HPDE6-E6E7 (cell line): ENCODE measurements around the gene SFI1.
A peak's percentile ranks its signal among the peaks of the same experiment; 100 is the strongest.
"Not testable (repeated sequence)": the region's sequence is repeated elsewhere in the genome, so short reads cannot be mapped to it uniquely, and the experiment has no call there.

Experiments
- DNase-seq: peaks from one replicate; pipeline ENCODE4 v3.0.0; 2011; ENCODE audit warnings: missing footprints; ENCODE audit errors: extremely low spot score

Gene SFI1, protein sequence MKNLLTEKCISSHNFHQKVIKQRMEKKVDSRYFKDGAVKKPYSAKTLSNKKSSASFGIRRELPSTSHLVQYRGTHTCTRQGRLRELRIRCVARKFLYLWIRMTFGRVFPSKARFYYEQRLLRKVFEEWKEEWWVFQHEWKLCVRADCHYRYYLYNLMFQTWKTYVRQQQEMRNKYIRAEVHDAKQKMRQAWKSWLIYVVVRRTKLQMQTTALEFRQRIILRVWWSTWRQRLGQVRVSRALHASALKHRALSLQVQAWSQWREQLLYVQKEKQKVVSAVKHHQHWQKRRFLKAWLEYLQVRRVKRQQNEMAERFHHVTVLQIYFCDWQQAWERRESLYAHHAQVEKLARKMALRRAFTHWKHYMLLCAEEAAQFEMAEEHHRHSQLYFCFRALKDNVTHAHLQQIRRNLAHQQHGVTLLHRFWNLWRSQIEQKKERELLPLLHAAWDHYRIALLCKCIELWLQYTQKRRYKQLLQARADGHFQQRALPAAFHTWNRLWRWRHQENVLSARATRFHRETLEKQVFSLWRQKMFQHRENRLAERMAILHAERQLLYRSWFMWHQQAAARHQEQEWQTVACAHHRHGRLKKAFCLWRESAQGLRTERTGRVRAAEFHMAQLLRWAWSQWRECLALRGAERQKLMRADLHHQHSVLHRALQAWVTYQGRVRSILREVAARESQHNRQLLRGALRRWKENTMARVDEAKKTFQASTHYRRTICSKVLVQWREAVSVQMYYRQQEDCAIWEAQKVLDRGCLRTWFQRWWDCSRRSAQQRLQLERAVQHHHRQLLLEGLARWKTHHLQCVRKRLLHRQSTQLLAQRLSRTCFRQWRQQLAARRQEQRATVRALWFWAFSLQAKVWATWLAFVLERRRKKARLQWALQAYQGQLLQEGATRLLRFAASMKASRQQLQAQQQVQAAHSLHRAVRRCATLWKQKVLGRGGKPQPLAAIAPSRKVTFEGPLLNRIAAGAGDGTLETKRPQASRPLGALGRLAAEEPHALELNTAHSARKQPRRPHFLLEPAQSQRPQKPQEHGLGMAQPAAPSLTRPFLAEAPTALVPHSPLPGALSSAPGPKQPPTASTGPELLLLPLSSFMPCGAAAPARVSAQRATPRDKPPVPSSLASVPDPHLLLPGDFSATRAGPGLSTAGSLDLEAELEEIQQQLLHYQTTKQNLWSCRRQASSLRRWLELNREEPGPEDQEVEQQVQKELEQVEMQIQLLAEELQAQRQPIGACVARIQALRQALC

GRCh38 chr22:31496007-31496734, at the start of gene SFI1:
SFI1 (plus strand) TSS chr22:31496536; CDS start chr22:31508285, 11,749 bp downstream.
- DNase-seq, result peak; percentile 80

DNA sequence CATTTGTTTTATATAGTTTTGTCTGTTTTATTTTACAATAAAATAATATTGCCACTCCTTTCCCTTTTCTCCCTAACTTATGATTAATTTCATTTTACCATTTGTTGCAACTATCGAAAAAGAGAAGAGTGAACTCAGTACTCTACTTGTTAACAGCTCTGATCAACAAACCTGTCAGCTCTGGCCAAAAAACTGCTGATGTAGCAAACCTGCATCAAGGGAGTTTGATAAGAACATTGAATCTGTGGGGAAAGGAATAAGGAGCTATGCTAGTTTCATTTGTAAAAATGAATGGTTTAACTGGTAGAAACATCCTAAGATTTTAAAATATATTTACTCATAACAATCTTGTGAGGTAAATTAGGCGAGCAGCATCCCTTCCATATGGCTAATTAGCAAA, 49.6 kb upstream of the SFI1 start:
- DNase-seq, result no peak

DNA sequence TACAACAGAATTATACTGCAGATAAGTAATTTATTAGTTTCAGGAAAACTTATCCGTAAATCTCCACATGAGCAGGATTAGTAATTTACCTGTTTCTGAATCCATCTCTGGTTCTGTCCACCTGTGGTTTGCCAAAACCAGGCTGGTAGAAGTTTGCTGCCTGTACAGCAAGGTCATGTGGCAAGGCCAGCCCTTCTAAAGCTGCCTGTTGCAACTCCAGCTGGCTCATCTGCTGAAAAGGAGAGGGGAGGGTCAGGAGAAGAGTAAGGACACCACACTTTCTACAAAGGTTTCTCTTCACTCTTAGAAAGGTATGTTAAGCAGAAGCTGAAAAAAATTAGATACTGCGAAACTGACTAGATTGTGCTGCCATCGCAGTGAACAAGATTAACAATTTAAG, 49.0 kb upstream of the SFI1 start:
- DNase-seq, result no peak

GRCh38 chr22:31448382-31448781, 48.0 kb upstream of the SFI1 start:
- no peak for DNase-seq

GRCh38 chr22:31449506-31449905, 46.8 kb upstream of the SFI1 start:
- DNase-seq, result no peak

DNA sequence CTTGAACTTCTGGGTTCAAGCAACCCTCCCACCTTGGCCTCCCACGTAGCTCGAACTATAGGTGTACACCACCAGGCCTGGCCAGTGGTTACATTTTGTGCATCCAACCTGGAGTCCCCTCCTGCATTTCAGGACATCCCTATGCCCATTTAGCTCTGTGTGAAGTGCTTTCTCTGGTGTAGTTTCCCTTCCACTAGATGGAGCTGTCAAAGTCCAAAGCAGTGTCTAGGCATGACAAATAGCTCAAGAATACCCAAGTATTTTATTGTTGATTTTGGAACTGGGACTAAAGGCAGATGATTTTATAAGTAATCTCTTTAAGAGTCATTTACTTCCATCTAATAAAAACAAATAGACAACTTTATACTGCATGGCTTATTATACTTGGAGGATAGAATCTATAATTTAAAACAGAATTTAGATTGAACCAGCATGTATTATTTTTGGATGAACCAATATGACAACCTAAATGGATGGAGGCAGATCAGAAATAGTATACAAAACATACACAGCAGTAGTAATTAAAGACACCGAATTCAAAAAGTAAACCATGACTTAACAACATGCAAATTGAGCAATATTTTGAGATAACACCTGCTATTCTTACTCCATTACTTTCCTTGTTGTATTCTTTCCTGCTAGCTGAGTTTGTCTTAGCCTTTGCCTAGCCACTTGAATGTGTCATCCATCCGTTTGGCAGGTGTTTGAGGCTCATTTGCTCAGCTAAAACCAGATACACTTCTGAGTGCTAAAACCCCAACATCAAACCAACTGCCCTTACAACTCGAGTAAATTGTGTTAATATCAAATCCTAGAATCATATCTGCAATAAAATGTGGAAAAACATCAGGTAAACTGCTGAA, 44.4 kb upstream of the SFI1 start:
- peak; percentile 43 for DNase-seq

DNA sequence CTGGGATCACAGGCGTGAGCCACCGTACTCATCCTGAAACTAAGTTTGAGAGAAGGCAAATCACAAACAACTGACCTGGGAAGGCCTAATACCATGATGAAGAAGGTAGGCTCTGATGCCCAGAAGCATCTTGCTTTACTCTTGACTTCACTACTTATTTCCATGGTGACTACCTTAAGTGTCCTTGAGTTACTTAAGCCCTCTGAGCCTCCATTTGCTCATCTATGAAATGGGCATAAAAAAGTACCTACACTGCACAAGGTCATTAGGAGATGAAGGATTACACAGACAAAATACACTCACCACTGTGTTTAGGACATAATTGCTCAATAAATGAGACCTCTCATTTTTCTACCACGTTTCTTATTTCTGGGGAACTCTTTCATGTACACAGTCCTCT, 34.6 kb upstream of the SFI1 start:
- DNase-seq, result no peak

DNA sequence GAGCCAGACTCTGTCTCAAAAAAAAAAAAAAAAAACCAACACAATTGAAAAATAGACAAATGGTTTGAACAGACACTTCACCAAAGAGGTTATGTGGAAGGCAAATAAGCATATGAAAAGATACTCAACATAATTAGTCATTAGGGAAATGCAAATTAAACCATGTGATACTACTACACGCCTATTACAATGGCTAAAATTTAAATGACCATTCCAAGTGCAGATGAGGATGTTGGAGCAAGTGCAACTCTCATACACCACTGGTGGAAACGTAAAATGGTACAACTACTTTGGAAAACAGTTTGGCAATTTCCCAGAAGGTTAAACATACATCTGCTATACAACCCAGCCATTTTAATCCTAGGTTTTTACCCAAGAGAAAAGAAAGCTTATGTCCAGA, 31.0 kb upstream of the SFI1 start:
- no peak for DNase-seq

- DNase-seq, result no peak
Measured at GRCh38 chr22:31474743-31475142, 21.6 kb upstream of the SFI1 start.

DNA sequence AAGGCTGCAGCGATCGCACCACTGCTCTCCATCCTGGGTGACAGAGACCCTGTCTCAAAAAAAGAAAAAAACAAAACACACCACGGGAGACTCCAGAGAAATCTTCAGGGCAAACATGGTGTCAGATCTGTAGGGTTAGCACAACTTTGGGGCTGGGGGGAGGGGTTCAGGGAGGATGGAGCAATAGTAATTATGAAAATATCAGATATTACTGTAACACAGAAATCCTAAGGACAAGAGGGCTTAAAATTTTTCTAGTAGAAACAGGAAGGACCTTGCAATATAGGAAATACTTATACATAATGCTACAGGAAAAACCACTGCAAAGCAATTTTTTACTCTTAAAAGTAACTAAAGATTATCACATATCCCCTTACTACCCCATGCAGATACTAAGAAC, 20.5 kb upstream of the SFI1 start:
- no peak for DNase-seq

DNA sequence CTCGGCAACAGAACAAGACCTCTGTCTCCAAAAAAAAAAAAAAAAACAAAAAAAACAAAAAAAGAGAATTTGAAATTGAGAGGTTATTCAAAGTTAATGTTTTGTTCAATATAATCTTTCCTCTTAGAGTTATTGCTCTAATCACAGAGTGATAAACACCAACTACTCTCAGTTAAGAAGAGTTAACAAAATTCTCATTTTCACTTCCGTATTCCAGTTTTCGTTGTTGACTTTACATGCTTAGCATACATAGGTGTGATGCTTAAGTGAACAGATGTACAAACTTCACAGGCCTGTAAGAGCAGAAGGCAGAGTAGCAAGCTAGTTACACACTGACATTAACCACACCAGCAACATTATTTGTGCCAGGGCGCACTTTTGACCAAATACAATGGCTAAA, 19.0 kb upstream of the SFI1 start:
- no peak for DNase-seq

GRCh38 chr22:31481129-31481528, 15.2 kb upstream of the SFI1 start:
- DNase-seq, result no peak

DNA sequence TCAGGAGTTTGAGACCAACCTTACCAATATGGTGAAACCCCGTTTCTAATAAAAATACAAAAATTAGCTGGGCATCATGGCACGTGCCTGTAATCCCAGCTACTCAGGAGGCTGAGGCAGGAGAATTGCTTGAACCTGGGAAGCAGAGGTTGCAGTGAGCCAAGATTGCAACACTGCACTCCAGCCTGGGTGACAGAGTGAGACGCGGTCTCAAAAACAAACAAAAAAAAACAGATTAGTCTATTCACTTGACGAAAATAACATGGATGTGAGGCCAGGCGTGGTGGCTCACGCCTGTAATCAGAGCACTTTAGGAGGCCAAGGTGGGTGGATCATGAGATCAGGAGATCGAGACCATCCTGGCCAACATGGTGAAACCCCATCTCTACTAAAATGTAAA, 13.9 kb upstream of the SFI1 start:
- not testable (repeated sequence) for DNase-seq

GRCh38 chr22:31486369-31486768, 10.0 kb upstream of the SFI1 start:
- not testable (repeated sequence) for DNase-seq

GRCh38 chr22:31486951-31487350, 9.4 kb upstream of the SFI1 start:
- no peak for DNase-seq

GRCh38 chr22:31488346-31488883, 7.9 kb upstream of the SFI1 start:
- no peak for DNase-seq

DNA sequence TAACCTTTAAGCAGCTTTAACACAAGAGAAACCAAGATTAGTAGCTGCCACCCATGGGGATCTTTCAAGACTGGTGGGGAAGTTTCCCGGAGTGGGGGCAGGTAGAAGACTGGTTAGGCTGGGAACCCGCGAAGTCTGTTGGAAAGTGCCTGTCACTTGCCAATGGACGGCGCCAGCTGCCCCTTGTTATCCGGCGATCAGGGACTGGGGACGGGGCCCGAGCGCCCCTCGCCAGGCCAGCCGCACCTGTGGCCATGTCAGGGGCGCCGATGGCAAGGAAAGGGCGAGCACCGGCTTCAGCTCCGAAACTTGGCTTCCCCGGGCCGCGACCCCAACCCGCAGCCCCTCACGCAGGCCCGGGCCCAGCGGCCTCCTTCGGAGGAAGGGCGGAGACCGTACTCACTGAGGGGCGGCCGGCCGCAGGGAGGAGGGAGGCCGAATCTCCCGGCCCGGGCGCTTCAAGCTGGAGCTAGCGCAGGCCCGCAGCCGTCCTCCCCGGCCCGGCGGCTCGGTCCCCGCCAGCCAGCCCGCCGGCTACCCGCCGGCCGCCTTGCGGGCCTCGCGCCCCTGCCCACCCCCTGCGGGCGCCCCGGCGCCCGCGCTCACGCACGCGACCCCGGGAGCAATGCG, 7.2 kb upstream of the SFI1 start:
- DNase-seq, result peak; percentile 37

GRCh38 chr22:31489632-31490495, 6.5 kb upstream of the SFI1 start, which contains the start of gene EIF4ENIF1:
EIF4ENIF1 (minus strand) TSS chr22:31489842; CDS start chr22:31488718, 1,124 bp downstream.
- DNase-seq, result peak; percentile 67
